Thyroid gland (tissue), 4 donors: ENCODE measurements around the gene ZNF264.

Experiments used
- CTCF ChIP-seq, 6 experiments: fragments of 200-600 bp in 3 of 6; fragments of 450-650 bp in 3 of 6; sonication (generic) in 3 of 6; IDR thresholded peaks; one replicate each; pipeline ENCODE4 v1.5.1; 2016 to 2019; ENCODE audit warnings: antibody characterized with exemption in 6 of 6, mild to moderate bottlenecking in 2 of 6, inconsistent platforms in 1 of 6, moderate library complexity in 1 of 6
- POLR2A ChIP-seq, 2 donors: fragments of 450-650 bp; IDR thresholded peaks; one replicate each; pipeline ENCODE4 v1.6.1; 2017; ENCODE audit warnings: antibody characterized with exemption in 2 of 2, mild to moderate bottlenecking in 2 of 2, moderate library complexity in 1 of 2

GRCh38 chr19:57202160-57202559, 10.9 kb downstream of the ZNF264 start:
- TF ChIP-seq CTCF (IDR thresholded peaks at IDR 0.05) (no peak), POLR2A (IDR thresholded peaks at IDR 0.05) (no peak)
